HCEC 1CT (cell line): ENCODE results near the gene TTLL8.

Experiments used
- DNase-seq: peaks from one replicate; pipeline ENCODE4 v3.0.0-alpha.2; 2017

Gene TTLL8

DNA sequence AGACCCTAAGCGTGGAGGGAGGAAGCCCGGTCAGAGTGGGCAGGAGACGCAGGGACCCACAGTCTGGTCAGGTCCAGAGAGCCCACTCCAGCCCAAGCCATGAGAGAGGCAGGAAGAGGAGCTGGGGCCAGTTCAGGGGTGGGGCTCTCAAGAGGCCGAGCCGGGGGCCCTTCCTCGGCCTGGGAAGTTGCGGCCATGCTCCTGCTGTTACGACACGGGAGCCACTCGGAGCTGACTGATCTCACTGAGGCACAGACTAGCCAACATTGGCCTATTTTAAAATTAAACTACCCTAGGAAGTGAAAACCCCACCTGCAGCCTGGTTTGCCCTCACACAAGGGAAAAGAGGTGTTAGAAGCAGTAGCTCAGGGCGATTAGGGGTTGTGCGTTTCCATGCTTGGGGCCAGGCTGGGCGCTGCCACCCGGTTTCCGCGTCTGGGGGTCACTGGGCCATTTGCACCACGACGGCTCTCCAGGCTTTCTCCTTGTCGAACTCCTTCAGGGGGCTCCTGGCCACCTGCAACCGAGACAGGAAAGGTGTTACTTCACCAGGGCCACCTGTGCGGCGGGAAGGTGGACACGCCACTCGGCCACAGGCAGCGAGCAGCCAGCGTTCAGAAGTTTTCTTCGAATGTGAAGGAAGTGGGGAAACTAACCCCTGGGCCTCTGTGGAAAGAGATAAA is 3.2 kb upstream of the TTLL8 start:
- DNase-seq, result no peak

DNA sequence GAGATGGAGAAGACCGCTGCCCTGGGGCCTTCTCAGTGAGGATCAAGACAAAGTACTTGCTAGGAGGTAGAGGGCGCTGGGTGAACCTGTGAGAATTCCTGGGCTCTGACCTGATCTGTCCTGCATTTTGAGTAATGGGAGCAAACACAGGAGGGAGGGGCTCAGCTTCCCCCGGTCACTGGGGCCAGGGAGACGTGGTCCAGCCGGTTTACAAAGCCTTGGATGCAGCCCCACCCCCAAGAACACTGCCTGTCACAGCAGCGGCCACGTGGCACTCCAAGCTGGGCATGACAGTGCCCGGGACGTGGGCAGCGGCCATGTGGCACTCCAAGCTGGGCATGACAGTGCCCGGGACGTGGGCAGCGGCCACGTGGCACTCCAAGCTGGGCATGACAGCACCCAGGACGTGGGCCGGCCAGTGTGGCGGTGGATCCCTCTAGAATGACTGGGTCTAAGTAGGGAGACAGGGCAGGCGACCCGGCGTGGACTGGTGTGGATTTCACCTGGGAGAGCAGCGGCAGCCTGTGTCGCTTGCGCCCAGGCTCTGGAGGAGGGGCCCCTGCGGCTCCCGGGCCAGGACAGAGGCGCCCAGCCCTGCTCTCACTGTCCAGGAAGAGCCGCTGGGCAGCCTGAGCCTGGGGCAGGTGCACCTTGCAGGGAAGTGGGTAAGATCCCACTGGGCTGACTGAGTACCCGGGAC is 2.5 kb upstream of the TTLL8 start:
- DNase-seq, result no peak

DNA sequence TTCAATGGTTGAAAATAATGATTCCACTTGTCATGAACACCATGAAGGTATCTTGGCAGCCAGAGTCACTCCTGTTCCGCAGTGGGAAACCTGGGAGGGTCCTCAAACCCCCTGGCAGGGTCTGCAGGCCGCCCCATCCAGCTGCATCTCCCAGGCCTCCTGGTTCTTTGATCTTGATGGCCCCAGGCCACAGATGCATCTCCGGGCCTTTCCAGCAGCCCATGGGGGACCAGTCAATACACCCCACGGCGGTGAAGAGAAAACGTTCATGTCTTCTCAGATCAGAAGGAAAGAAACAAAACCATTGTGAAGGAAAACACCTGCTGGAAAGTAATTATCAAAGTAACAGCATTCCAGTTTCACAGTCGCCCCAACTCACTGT is 1.8 kb upstream of the TTLL8 start:
- DNase-seq, result no peak

DNA sequence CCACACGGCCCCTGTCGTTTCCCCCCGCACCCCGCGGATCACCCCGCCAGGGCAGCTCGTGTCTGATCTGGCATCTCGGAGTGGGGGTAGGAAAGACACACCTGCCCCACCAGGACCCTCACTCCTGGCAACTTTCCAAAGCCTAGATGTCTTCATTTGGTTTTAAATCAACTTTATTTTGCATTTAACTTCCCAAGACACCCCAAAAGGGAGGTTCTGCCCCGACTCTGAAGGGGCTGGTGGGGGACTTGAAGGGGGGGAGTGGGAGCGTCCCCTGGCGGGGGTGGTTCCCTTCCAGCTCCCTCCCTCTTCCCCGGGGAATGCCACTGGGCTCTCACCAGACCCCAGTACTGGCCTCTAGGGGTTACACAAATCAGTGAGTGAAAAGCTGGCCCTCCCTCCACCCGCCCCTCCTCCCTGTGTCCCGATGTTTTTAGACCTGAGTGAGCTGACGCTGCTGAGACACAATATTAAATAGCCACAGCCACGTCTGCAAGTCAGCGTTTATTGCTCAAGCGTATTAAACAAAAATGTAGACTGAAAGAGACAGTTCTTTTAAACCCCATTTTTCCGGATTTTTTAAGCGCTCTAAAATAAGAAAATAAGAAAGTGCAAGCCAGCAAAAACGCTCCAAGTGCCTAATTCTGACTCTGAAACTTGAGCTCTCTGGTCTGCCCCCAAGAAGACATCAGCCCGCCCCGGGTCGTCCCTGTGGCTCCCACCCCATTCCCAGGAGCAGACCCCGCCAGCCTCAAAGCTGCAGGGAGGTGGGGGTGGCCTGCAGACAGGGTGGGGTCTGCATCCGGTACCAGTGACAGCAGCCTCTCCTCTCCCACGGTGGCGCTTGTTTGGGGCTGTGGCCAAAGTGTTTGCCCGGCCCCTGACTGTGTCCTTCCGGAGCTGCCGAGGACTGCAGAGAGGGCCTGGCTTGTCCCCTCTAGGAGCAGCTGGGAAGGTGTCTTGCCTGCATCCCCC is 1.1 kb upstream of the TTLL8 start:
- peak; percentile 13 for DNase-seq

DNA sequence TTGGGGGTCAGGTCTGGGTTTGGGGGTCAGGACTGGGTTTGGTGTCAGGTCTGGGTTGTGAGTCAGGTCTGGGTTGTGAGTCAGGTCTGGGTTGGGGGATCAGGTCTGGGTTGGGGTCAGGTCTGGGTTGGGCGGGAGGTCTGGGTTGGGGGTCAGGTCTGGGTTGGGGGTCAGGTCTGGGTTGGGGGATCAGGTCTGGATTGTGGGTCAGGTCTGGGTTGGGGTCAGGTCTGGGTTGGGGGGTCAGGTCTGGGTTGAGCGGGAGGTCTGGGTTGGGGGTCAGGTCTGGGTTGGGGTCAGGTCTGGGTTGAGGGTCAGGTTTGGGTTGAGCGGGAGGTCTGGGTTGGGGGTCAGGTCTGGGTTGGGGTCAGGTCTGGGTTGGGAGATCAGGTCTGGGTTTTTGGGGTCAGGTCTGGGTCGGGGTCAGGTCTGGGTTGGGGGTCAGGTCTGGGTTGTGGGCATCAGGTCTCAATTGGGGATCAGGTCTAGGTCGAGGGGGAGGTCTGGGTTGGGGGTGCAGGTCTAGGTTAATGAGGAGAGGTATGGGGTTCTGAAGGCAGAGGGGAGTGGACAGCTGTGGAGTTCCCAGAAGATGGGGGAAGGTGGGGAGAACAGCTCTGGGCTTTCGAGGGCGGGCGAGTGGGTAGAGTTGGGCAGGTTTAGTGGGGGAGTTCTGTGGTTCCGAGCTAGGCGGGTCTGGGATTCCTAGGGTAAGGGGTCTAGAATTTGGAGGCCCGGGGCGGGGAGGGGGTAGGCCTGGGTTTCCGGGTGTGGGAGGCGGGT is 629 bp downstream of the TTLL8 start:
- DNase-seq, result no peak

DNA sequence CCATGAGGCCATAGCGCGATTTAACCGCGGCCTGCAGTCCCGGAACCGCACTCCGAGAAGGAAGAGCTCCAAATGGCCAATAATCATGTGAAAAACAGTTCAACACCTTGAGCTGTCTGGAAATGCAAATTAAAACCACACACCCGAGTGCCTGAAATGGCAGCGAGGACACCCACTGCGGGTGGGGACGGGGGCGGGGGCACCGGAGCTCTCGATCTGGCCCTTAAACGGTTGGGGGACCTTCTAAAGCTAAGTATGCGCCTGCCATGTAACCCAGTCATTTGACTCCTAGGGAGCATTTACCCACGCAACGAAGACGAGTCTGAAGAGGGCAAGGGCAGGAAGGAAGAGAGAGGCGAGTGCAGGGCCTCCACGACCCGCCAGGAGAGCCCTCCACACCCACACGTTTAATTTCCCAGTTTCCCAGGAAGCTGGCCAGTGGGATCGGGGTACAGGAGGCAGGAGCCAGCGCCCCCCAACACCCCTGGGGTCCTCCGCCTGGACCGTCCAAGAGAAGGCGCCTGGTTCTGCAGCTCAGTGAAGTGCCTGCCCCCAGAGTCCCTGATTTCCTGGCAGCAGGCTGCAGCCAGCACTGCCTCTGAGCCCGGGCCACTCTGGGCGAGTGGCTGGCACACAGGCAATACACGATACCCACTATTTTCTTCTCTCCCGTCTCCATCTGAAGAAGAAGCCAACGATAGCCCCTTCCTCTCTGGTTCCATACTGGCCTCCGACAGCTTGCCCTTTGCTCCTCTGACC is 1.7 kb downstream of the TTLL8 start:
- no peak for DNase-seq

DNA sequence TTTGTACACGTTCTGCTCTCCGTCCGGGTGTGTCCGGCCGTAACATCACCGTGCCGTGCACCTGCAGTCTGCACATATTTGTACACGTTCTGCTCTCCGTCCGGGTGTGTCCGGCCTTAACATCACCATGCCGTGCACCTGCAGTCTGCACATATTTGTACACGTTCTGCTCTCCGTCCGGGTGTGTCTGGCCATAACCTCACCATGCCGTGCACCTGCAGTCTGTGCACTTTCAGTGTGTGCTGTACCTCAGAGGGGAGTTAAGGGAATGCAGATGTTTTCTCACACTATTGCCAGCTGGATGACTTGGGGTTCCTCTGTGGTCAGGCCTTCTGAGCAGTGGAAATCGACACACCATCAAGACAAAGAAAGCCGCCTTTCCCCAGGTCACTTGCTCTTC is 4.2 kb downstream of the TTLL8 start:
- DNase-seq, result no peak

DNA sequence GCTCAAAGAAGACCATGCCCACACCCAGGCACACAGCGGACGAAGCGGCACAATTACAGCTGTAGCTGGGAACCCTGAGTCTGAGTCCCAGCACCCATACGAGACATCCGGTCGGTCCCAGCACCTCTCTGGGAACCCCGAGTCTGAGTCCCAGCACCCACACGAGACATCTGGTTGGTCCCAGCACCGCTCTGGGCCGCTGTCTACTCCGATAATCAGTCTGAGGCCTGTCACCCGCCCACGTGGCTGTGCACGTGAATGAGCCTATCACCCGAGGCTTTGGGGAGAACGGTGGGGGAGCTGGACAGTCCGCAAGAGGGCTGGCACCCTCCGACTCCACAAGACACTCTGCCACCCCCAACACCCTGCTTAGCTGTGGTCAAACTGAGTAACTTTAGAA is 6.2 kb downstream of the TTLL8 start:
- no peak for DNase-seq

DNA sequence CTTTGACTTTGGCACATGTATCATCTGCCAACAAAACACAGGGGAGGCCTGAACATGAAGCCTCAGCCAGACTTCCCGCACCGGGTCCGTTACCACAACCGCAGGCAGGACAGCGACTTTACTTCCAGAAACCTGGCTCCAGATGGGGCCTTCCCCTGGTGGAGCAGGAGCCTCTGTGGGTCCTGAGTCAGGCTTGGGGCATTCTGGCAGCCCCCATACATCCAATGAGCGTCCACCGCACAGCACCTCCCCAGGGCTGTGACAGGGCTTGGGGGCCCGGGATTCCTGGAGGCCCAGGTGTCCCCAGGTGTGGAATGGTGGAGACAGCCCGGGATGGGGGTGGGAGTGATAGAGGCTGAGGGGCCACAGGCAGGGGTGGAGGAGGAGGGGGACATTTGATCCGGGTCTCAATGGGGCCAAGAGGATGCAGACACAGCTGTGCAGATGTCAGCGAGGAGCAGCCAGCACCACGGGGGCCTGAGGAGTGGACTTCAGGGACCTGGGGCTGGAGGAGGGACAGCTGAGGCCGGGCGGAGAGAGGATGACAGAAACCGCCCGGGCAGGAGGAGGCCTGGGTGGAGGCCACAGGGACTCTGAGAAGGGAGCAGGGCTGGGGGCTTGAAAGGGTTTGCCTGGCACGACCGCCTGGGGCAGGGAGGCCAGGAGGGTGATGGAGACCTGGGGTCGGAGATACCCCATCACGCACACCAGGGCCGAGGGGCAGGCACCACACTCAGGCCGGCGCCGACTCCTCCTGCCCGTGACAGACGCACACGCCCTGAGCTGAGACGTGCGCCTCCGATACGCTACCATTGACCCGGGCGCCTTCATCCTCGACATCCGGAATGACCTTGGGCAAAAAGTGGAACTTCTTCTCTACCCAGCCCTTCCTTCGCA is 8.6 kb downstream of the TTLL8 start:
- DNase-seq, result no peak

DNA sequence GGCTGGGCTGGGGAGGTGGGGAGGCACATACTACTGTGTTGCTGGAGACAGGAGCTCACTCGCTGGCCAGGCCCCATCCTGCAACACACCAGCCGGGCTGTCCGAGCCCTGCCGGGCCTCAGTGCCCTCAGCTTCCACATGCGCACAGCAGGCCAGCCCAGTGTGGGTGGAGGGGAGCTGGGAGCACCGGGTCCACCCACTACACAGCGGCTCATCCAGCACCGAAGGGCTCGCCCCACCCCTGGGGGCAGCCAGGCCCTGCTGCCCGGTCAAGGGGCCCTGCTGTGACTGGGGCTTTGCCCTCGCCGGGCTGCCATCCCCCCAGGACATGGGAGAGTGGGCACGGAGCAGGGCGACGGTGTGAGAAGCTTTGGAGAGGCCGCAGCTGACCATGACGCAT is 9.3 kb downstream of the TTLL8 start:
- DNase-seq, result no peak

DNA sequence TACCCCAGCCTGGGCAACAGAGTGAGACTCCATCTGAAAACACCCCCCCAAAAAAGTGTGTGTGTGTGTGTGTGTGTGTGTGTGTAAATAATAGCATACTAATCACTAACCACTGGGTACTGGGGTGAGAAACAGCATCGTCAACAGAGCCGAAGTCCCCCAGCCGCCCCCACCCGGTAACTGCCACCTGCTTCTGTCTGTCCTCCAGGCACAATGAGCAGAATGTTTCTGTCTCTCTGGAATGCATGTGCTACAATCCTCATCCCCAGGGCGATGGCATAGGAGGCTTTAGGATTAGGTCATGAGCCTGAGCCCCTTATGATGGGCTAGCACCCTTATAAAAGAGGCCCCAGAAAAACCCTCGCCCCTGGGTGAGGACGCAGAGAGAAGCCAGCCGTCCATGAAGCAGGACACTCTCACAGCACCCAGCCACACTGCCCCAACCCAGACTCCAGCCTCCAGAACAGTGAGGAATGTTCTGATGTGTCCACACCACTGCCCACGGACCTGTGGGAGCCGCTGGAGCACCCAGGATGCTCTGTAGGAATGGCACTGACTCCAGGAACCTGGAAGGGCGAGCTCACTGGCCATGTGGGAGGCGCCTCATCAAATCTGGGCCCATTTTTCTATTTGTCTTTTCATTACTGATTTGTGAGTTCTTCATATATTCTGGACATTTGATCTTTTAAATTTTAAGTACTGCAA is 9.9 kb downstream of the TTLL8 start:
- DNase-seq, result no peak

DNA sequence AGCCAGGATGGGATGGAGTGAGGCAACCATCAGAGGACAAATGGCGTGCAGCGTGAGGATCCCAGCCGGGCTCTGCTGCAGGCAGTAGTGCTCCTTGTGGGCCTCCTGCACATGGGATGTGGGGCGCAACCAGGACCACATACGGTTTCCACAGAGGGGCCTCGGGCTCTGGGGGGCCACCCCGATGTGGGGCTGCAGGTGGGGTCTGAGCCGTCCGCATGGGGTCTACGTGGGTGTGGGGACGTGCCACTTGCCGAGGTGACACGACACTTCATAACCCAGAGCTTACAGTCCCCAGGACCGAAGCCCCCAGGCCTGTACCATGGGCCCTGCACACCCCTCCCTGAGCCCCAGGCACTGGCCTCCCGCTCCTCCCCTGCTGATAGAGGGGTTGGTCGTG is 10.8 kb downstream of the TTLL8 start:
- no peak for DNase-seq

DNA sequence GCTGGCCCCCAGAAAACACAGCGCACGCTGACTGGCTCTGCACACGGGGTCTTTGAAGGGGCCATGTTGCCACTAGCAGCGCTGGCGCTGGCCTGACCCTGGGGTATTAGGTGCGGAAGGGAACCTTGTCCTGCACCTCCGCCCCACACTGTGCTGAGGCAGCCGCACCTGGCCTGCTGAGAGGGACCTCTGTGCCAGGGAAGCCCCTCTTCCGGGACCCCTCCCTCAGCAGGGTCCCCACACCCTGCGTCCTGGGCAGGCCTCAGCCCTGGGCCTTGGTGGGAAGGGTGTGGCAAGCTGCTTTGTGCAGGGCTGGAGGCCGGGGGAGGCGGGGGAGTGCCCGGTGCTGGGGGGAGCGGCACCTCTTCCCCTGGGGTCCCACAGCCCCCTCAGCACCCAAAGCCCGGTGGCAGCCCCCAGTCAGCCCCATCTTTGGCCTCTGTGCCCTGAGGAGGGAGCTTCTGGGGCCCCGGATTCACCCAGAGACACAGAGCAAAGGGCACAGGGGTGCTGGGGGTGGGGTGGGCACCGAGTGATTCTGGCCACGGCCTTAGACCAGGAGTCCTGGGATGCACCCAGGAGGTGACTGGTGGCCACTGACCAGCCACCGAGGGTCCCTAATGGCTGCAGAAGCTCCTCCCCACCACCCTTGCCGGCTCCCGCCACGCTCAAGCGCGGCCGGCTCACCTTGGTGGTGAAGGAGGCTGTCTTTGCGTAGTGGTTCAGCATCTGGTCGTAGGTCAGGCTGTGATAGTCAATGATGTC is 11.4 kb downstream of the TTLL8 start:
- no peak for DNase-seq

DNA sequence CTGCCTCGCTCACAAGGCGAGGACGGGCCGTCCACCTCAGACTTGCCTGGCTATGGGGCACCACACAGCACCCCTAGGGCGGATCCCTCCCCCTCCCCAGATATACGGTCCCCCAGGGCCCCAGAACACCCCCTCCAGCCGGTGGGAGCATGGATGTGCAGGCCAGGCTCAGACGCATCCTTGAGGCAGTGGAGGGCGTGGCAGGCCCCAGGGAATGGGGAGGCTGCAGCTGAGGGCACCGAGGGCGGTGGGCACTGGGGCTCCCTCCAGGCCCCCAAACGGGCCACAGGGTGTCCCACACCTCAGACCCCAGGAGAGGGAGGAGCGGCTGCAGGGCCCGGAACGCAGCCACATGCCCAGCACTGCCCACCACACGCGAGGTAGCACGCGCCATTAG is 12.1 kb downstream of the TTLL8 start:
- no peak for DNase-seq

DNA sequence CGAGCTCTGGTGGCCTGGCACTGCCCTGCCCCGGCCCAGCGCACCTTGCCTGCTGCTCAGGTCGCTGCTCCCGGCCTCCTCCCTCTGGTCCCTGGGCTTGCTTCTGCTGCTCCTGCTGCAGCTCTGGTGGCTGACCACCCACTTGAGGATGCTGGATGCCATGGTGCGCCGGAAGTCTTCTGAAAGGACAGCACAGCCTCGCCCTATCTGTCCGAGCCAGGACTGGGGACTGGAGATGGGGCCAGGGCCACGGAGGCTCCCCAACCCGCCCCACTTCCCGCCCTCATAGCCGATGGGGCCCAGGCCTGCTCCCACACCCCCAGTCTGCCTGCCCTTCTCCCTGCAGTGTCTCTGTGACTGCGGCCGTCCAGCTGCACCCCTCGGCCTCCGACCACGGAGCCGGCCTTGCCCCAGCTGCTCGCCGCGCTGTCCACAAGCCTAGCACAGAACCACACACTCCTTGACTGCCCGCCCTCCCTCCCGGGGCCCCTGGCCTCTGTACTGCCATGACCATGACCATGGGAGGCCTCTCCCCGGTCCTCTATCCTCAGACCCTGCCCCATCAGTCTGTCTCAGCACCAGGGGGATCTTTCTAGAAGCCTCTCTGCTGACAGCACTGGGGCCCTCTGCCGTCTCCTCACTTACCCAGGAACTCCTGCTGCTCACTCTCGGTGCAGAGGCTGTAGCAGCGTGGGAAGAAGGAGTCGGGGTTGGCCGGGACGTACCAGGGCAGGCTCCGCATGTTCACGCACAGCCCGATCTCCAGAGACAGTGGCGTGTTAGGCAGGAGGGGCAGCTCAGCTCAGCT is 12.7 kb downstream of the TTLL8 start:
- no peak for DNase-seq

DNA sequence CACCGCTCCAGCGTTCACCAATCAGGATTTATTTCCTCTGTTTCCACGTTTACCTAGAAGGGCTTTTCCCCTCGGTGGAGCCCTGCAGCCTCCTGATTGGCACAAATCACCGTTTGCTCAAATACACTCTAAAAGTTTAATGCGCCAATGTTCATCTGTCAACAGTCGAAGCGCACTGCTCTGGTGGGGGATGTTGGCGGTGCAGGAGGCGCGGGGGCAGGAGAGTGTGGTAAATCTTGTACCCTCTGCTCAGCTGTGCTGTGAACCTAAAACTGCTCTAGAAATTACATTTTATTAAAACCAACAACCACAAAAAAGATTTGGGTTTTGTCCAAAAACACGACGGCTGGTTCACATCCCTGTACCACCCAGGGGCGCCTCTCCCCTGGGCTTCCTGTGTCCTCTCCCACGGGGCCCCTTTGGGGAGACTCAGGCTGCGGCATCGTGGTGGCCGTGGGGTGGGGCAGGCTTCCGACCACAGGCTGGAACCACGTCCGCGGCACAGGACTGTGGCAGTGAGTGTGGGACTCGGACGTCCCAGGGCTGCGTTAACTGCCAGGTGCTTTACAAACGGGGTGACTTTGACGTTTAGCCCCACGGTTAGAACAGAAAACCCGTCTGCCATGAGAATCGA is 13.5 kb downstream of the TTLL8 start:
- no peak for DNase-seq

DNA sequence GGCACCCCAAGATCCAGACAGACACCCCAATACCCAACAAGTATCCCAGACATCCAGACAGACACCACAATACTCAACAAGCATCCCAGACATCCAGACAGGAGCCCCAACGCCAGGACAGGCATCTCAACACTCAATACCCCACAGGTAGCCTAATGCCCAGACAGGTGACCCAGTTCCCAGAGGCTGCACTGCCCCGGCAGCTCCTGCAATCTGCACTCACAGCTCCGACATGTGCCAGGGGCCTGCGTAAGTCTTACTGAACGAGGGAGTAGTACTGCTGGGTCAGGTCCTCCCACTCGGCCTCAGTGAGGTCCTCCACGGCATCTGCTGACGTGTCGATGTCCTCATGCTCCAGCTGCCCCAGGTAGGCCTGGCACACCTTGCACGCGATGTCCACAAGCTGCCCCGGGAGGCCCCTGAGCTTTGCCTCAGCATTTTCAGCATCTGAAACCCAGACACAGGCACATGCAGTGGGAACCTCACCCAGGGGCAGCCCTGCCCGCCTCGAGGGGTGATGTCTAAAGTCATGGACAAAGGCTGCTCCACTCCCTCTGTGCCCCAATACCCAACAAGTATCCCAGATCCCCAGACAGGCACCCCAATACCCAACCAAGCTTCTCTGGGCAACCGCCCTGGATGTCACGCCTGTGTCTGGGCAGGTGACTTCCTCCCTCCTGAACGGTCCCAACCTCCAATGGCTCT is 16.6 kb downstream of the TTLL8 start:
- no peak for DNase-seq

DNA sequence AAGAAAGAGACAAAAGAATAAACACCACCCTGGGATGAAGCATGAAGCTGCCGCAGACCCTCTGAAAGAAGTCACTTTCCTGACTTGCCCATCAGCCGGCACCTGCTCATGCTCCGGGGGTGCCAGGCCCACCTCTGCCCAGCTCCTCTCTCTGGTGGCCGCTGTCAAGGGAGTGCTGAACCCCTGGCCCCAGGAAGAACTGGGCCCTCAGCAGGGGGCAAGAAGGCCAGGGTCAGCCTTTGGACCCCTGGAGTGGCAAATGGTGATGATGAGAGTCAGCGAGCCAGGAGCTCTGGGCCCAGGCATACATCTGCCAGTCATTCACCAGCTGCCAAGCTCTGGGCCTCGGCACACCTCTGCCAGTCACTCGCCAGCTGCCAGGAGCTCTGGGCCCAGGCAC is 17.4 kb downstream of the TTLL8 start:
- DNase-seq, result no peak
